GM12872 (cell line): ENCODE measurements around the gene TMEM14A.

Source experiments
- CTCF ChIP-seq: IDR thresholded peaks from 3 replicates; pipeline ENCODE4 v1.5.1; 2011; ENCODE audit warnings: low read depth, mild to moderate bottlenecking, low read length, moderate library complexity; ENCODE audit not compliant: insufficient read depth

Gene TMEM14A

GRCh38 chr6:52681416-52681815 is 10.5 kb downstream of the TMEM14A start:
- TF ChIP-seq CTCF: no peak

GRCh38 chr6:52686878-52687699 is 16.2 kb downstream of the TMEM14A start:
- TF ChIP-seq CTCF: no peak

GRCh38 chr6:52689857-52690256 is 18.9 kb downstream of the TMEM14A start:
- no peak for TF ChIP-seq CTCF

- no peak for TF ChIP-seq CTCF
Observed at GRCh38 chr6:52691718-52692117, 20.8 kb downstream of the TMEM14A start.

- TF ChIP-seq CTCF: no peak
Observed at GRCh38 chr6:52693773-52694172, 22.9 kb downstream of the TMEM14A start.

GRCh38 chr6:52694404-52694803 is 23.5 kb downstream of the TMEM14A start:
- no peak for TF ChIP-seq CTCF

- TF ChIP-seq CTCF: no peak
Observed at GRCh38 chr6:52696418-52696817, 25.5 kb downstream of the TMEM14A start.

GRCh38 chr6:52697903-52698302 is 27.0 kb downstream of the TMEM14A start:
- TF ChIP-seq CTCF: no peak
